ENCODE data around the gene ZNF582. TPM values are rescaled to one million over a fixed set of nuclear protein-coding genes. Genes with fewer than 3 reads are reported as not detected.
A peak's percentile ranks its signal among the peaks of the same experiment; 100 is the strongest.

ZNF582 gene
- total and polyA plus RNA-seq, 2 experiments from 2014 or later, result 3.9 to 4.1 TPM

DNA sequence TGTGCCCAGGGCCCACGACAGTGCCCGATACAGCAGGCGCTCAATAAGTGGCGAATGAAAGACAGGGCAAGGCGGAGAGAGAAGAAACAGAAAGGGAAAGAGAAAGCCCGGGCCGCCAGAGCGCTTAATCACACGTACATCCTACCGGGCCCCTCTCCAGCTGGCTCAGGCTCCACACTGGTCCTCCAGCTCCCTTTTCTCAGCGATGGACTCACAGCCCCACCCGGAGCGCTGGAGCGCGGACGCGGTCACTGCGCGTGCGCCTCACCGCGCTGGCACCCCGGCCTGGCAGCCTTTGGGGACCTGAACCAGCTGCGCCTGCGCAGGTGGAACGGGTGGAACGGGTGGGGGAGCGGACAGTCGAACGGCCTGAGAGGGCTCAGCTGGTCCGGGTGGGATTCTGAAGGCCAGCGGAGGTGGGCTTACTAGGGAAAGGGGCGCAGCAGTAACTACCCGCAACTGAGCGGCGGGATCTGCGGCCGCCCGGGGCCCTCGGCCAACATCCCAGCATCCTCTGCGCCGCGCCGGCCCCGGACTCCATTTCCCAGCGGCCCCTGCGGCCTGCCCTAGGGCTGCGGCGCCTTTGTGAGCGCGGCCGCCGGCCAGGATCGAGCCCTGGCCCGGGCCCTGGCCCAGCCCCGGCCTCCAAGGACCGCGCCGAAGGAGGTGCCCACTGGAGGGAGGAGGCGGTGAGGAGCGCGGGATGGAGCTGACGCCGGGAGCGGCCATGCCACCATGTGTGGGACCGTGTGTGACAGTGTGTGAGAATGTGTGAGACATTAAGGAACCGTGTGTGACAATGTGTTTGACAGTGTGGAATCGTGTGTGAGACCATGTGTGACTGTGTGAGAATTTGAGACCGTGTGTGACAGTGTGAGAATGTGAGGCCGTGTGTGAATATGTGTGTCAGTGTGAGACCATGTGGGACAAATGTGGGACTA is 10.7 kb upstream of the ZNF582 start, which contains the start of gene ZNF583:
Gene ZNF583, plus strand, starts transcription at position 569 of the 941 bp plus-strand sequence. CDS start 2,783 bp downstream, outside the sequence.
- TF ChIP-seq NANOG (IDR thresholded peaks at IDR 0.05; ENCODE audit: borderline replicate concordance), result no peak
- no peak for TF ChIP-seq STAT1 (IDR thresholded peaks at IDR 0.05; ENCODE audit: unreplicated experiment)
- no peak for TF ChIP-seq EZH2 (IDR thresholded peaks at IDR 0.05; ENCODE audit: low read depth, unreplicated experiment)
- no peak for TF ChIP-seq JUNB (IDR thresholded peaks at IDR 0.05; ENCODE audit: unreplicated experiment)
- no peak for TF ChIP-seq EZH2phosphoT487 (IDR thresholded peaks at IDR 0.05; ENCODE audit: unreplicated experiment)
- peak; percentile 55; the same call in 1 of the 2 replicates for TF ChIP-seq CREB1 (CRISPR knock-in tag; IDR thresholded peaks at IDR 0.05; ENCODE audit: low read depth)
- TF ChIP-seq ZNF114 (CRISPR knock-in tag; IDR thresholded peaks at IDR 0.05), result no peak
- TF ChIP-seq, protein P1, sequence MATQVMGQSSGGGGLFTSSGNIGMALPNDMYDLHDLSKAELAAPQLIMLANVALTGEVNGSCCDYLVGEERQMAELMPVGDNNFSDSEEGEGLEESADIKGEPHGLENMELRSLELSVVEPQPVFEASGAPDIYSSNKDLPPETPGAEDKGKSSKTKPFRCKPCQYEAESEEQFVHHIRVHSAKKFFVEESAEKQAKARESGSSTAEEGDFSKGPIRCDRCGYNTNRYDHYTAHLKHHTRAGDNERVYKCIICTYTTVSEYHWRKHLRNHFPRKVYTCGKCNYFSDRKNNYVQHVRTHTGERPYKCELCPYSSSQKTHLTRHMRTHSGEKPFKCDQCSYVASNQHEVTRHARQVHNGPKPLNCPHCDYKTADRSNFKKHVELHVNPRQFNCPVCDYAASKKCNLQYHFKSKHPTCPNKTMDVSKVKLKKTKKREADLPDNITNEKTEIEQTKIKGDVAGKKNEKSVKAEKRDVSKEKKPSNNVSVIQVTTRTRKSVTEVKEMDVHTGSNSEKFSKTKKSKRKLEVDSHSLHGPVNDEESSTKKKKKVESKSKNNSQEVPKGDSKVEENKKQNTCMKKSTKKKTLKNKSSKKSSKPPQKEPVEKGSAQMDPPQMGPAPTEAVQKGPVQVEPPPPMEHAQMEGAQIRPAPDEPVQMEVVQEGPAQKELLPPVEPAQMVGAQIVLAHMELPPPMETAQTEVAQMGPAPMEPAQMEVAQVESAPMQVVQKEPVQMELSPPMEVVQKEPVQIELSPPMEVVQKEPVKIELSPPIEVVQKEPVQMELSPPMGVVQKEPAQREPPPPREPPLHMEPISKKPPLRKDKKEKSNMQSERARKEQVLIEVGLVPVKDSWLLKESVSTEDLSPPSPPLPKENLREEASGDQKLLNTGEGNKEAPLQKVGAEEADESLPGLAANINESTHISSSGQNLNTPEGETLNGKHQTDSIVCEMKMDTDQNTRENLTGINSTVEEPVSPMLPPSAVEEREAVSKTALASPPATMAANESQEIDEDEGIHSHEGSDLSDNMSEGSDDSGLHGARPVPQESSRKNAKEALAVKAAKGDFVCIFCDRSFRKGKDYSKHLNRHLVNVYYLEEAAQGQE (IDR thresholded peaks at IDR 0.05; ENCODE audit: unreplicated experiment), result no peak
- TF ChIP-seq, protein P2, sequence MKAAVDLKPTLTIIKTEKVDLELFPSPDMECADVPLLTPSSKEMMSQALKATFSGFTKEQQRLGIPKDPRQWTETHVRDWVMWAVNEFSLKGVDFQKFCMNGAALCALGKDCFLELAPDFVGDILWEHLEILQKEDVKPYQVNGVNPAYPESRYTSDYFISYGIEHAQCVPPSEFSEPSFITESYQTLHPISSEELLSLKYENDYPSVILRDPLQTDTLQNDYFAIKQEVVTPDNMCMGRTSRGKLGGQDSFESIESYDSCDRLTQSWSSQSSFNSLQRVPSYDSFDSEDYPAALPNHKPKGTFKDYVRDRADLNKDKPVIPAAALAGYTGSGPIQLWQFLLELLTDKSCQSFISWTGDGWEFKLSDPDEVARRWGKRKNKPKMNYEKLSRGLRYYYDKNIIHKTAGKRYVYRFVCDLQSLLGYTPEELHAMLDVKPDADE (IDR thresholded peaks at IDR 0.05), result peak; percentile 46; the same call in 1 of the 2 replicates
- no peak for TF ChIP-seq ZNF331 (CRISPR knock-in tag; IDR thresholded peaks at IDR 0.05; ENCODE audit: low read depth)
- TF ChIP-seq, protein P3, sequence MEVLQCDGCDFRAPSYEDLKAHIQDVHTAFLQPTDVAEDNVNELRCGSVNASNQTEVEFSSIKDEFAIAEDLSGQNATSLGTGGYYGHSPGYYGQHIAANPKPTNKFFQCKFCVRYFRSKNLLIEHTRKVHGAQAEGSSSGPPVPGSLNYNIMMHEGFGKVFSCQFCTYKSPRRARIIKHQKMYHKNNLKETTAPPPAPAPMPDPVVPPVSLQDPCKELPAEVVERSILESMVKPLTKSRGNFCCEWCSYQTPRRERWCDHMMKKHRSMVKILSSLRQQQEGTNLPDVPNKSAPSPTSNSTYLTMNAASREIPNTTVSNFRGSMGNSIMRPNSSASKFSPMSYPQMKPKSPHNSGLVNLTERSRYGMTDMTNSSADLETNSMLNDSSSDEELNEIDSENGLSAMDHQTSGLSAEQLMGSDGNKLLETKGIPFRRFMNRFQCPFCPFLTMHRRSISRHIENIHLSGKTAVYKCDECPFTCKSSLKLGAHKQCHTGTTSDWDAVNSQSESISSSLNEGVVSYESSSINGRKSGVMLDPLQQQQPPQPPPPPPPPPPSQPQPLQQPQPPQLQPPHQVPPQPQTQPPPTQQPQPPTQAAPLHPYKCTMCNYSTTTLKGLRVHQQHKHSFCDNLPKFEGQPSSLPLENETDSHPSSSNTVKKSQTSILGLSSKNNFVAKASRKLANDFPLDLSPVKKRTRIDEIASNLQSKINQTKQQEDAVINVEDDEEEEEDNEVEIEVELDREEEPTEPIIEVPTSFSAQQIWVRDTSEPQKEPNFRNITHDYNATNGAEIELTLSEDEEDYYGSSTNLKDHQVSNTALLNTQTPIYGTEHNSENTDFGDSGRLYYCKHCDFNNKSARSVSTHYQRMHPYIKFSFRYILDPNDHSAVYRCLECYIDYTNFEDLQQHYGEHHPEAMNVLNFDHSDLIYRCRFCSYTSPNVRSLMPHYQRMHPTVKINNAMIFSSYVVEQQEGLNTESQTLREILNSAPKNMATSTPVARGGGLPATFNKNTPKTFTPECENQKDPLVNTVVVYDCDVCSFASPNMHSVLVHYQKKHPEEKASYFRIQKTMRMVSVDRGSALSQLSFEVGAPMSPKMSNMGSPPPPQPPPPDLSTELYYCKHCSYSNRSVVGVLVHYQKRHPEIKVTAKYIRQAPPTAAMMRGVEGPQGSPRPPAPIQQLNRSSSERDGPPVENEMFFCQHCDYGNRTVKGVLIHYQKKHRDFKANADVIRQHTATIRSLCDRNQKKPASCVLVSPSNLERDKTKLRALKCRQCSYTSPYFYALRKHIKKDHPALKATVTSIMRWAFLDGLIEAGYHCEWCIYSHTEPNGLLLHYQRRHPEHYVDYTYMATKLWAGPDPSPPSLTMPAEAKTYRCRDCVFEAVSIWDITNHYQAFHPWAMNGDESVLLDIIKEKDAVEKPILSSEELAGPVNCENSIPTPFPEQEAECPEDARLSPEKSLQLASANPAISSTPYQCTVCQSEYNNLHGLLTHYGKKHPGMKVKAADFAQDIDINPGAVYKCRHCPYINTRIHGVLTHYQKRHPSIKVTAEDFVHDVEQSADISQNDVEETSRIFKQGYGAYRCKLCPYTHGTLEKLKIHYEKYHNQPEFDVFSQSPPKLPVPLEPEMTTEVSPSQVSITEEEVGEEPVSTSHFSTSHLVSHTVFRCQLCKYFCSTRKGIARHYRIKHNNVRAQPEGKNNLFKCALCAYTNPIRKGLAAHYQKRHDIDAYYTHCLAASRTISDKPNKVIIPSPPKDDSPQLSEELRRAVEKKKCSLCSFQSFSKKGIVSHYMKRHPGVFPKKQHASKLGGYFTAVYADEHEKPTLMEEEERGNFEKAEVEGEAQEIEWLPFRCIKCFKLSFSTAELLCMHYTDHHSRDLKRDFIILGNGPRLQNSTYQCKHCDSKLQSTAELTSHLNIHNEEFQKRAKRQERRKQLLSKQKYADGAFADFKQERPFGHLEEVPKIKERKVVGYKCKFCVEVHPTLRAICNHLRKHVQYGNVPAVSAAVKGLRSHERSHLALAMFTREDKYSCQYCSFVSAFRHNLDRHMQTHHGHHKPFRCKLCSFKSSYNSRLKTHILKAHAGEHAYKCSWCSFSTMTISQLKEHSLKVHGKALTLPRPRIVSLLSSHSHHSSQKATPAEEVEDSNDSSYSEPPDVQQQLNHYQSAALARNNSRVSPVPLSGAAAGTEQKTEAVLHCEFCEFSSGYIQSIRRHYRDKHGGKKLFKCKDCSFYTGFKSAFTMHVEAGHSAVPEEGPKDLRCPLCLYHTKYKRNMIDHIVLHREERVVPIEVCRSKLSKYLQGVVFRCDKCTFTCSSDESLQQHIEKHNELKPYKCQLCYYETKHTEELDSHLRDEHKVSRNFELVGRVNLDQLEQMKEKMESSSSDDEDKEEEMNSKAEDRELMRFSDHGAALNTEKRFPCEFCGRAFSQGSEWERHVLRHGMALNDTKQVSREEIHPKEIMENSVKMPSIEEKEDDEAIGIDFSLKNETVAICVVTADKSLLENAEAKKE (CRISPR knock-in tag; IDR thresholded peaks at IDR 0.05), result no peak
- TF ChIP-seq, protein P4, sequence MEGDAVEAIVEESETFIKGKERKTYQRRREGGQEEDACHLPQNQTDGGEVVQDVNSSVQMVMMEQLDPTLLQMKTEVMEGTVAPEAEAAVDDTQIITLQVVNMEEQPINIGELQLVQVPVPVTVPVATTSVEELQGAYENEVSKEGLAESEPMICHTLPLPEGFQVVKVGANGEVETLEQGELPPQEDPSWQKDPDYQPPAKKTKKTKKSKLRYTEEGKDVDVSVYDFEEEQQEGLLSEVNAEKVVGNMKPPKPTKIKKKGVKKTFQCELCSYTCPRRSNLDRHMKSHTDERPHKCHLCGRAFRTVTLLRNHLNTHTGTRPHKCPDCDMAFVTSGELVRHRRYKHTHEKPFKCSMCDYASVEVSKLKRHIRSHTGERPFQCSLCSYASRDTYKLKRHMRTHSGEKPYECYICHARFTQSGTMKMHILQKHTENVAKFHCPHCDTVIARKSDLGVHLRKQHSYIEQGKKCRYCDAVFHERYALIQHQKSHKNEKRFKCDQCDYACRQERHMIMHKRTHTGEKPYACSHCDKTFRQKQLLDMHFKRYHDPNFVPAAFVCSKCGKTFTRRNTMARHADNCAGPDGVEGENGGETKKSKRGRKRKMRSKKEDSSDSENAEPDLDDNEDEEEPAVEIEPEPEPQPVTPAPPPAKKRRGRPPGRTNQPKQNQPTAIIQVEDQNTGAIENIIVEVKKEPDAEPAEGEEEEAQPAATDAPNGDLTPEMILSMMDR (conservative IDR thresholded peaks at IDR 0.05; ENCODE audit: low read depth in 2 of 2), result no peak
- TF ChIP-seq POLR2AphosphoS5 (IDR thresholded peaks at IDR 0.05; ENCODE audit: low read depth), result peak; percentile 42
- peaks cover 8% of the 10 kb centered on the region; the same call in 1 of the 2 replicates for H3K4me1 ChIP-seq (ENCODE audit: insufficient read depth)
- peak; percentile 98 for ATAC-seq
- peaks cover 4% of the 10 kb centered on the region; the same call in 1 of the 2 replicates for H3K79me2 ChIP-seq (replicated peaks; ENCODE audit: insufficient read depth)
- H3K4me3 ChIP-seq, result peak within 1 kb of the TSS; percentile 88
- no peaks in the 10 kb centered on the region for H3F3A ChIP-seq (replicated peaks; ENCODE audit: low read depth)
- Mint-ChIP-seq H3K27me3 (ENCODE audit: insufficient read depth, low read depth, poor library complexity) (peaks cover 11% of the 10 kb centered on the region), H3K36me3 (ENCODE audit: low read depth) (peaks cover 70% of the 10 kb centered on the region), H3K4me1 (peaks cover 10% of the 10 kb centered on the region), H3K27ac (peak within 1 kb of the TSS; percentile 85), H3K9me3 (peaks cover 71% of the 10 kb centered on the region), H3K4me3 (peak within 1 kb of the TSS; percentile 94)
- no peak within 1 kb of the TSS for H3K27ac ChIP-seq (ENCODE audit: low read depth)
- peak; percentile 89 for DNase-seq (ENCODE audit: low spot score)
- peak within 1 kb of the TSS; percentile 100 for H2AFZ ChIP-seq
- no peaks in the 10 kb centered on the region for H3K27me3 ChIP-seq (ENCODE audit: insufficient read depth)
- peak within 1 kb of the TSS; percentile 94 for H3K4me2 ChIP-seq
- peaks cover 16% of the 10 kb centered on the region for H3K36me3 ChIP-seq (ENCODE audit: insufficient read depth)
- no peaks in the 10 kb centered on the region for H4K20me1 ChIP-seq (replicated peaks; ENCODE audit: insufficient read depth)
- H3K9me2 ChIP-seq (ENCODE audit: insufficient read depth), result no peaks in the 10 kb centered on the region

Measured in GM23338 (cell line).